ENCODE measurements around the gene CYB5R4.
"Not testable (repeated sequence)": the region's sequence is repeated elsewhere in the genome, so short reads cannot be mapped to it uniquely, and the experiment has no call there.

The CYB5R4 gene

DNA sequence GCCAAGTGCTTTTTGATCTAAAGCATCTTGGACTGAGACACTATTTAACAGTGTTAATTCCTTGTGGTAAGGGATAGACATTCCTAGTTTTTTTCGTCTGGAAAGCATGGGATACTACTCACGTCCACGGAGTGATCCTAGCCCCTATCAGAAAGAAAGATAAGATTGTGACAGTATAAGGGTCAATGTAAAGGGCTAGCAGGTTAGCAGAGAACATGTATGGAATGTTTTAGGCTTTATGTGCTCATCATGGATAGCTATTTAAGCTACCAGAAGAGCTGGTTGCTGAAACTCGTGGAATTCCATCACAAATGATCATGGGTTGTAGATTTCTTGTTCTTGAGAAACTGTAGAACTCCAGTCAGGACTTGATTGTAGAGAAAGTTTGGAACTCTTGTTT is 32.1 kb downstream of the CYB5R4 start:
- no peak for TF ChIP-seq ZFX (IDR thresholded peaks at IDR 0.05)
- TF ChIP-seq, protein P1, sequence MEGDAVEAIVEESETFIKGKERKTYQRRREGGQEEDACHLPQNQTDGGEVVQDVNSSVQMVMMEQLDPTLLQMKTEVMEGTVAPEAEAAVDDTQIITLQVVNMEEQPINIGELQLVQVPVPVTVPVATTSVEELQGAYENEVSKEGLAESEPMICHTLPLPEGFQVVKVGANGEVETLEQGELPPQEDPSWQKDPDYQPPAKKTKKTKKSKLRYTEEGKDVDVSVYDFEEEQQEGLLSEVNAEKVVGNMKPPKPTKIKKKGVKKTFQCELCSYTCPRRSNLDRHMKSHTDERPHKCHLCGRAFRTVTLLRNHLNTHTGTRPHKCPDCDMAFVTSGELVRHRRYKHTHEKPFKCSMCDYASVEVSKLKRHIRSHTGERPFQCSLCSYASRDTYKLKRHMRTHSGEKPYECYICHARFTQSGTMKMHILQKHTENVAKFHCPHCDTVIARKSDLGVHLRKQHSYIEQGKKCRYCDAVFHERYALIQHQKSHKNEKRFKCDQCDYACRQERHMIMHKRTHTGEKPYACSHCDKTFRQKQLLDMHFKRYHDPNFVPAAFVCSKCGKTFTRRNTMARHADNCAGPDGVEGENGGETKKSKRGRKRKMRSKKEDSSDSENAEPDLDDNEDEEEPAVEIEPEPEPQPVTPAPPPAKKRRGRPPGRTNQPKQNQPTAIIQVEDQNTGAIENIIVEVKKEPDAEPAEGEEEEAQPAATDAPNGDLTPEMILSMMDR (conservative IDR thresholded peaks at IDR 0.05), result no peak
- H3K27ac ChIP-seq, result no peak overlapping the region

DNA sequence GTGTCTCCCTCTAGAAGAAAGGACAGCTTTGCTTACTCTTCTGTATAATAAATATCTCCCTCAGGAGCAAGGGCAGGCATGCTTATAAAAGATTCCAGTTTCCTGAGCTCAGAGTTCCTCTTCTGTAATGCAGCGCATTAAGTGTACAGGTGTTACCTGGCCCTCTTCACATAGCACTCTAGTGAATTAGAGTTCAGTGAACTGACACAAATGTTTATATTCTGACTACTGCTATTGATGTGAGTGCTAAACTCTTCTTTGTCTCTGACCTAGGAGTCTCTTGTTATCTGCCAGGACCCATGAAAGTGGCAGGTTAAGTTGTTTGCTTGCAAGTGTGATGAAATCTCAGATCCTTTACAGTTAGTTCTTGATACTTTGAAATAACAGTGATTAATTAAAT is 33.5 kb downstream of the CYB5R4 start:
- TF ChIP-seq ZFX (IDR thresholded peaks at IDR 0.05), result no peak
- TF ChIP-seq, protein P1 (conservative IDR thresholded peaks at IDR 0.05), result no peak
- H3K27ac ChIP-seq, result no peak overlapping the region

DNA sequence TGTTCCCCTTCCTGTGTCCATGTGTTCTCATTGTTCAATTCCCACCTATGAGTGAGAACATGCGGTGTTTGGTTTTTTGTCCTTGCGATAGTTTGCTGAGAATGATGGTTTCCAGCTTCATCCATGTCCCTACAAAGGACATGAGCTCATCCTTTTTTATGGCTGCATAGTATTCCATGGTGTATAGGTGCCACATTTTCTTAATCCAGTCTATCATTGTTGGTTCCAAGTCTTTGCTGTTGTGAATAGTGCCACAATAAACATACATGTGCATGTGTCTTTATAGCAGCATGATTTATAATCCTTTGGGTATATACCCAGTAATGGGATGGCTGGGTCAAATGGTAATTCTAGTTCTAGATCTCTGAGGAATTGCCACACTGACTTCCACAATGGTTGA is 37.6 kb downstream of the CYB5R4 start:
- not testable (repeated sequence) for H3K27ac ChIP-seq

DNA sequence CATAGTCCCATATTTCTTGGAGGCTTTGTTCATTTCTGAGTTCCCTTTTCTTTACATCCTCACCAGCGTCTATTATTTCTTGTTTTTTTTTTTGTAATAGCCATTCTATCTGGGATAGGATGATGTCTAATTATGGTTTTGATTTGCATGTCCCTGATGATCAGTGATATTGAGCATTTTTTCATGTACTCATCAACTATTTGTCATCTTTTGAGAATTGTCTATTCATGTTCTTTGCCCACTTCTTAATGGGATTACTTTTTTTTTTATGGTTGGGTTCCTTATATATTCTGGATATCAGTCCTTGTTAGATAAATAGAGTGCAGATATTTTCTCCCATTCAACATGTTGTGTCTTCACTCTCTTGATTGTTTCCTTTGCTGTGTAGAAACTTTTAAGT is 42.1 kb downstream of the CYB5R4 start:
- H3K27ac ChIP-seq, result no peak overlapping the region
- TF ChIP-seq ZFX (IDR thresholded peaks at IDR 0.05), result no peak

DNA sequence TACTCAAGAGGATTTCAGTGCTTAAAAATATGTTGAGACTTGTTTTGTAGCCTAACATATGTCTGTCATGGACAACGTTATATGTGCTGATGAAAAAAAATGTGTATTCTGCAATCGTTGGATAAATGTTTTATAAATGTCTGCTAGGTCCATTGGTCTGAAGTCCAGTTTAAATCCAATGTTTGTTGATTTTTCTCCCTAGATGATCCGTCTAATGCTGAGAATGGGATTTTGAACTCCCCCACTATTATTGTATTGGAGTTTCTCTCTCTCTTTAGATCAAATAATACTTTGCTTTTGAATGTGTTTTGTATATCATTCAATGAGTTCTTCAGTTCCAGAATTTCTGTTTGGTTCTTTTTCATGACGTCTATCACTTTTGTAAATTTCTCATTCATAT is 44.9 kb downstream of the CYB5R4 start:
- TF ChIP-seq ZFX (IDR thresholded peaks at IDR 0.05), result no peak
- TF ChIP-seq, protein P1 (conservative IDR thresholded peaks at IDR 0.05), result no peak
- no peak overlapping the region for H3K27ac ChIP-seq

DNA sequence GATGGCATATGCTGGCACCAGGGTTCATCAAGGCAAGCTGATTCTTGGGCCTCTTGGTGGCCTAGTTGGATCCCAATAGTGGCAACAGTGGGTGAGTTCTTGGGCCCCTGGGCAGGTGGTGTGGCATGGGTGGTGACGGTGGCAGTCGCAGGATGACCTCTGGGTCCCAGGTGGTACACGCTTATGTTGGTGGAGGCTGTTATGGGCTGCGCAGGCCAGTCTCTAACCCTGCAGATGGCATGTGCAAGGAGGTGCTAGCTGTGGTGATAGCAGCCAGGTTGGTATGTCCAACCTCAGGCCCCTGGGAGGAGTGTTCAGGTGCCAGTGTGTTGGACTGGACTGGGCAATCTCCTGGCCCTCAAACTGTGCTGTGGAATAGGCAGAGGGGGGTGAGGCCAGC is 46.2 kb downstream of the CYB5R4 start:
- no peak for TF ChIP-seq ZFX (IDR thresholded peaks at IDR 0.05)
- TF ChIP-seq, protein P1 (conservative IDR thresholded peaks at IDR 0.05), result no peak

DNA sequence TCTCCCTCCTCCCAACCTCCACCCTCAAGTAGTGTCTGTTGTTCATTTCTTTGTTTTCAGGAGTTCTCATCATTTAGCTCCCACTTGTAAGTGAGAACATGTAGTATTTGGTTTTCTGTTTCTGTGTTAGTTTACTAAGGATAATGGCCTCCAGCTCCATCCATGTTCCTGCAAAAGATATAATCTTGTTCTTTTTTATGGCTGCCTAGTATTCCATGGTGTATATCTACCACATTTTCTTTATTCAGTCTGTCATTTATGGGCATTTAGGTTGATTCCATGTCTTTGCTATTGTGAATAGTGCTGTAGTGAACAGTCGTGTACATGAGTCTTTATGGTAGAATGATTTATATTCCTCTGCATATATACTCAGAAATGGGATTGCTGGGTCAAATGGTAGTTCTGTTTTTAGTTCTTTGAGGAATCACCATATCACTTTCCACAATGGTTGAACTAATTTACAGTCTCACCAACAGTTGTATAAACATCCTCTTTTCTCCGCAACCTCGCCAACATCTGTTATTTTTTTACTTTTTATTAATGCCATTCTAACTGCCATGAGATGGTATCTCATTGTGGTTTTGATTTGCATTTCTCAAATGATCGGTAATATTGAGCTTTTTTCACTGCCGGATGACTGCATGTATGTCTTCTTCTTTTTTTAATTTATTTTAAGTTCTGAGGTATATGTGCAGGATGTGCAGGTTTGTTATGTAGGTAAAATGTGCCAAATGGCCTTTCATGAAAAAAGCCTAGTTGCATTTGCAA is 48.3 kb downstream of the CYB5R4 start:
- H3K27ac ChIP-seq, result not testable (repeated sequence)

More for the DNA sequence above, 46.2 kb downstream of the CYB5R4 start:
- no peak overlapping the region for H3K27ac ChIP-seq

DNA sequence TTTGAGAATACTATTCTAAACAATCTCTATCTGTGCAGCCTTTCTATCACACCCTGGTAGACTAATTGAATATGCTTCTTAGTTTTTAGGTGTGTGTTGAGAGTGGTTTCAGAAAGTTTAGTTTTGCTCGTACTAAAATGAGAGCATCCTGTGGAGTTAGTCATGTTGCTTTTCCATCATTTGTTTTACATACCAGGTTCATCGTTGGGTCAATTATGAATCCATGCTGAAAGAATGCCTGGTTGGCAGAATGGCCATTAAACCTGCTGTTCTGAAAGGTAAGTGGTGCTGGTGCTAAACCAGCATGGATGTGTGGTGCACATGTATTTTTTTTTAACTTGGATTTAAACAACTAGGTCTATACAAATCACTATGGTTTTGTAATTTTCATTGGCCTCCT is 49.3 kb downstream of the CYB5R4 start:
- TF ChIP-seq ZFX (IDR thresholded peaks at IDR 0.05), result no peak
- TF ChIP-seq, protein P1 (conservative IDR thresholded peaks at IDR 0.05), result no peak
- no peak overlapping the region for H3K27ac ChIP-seq

DNA sequence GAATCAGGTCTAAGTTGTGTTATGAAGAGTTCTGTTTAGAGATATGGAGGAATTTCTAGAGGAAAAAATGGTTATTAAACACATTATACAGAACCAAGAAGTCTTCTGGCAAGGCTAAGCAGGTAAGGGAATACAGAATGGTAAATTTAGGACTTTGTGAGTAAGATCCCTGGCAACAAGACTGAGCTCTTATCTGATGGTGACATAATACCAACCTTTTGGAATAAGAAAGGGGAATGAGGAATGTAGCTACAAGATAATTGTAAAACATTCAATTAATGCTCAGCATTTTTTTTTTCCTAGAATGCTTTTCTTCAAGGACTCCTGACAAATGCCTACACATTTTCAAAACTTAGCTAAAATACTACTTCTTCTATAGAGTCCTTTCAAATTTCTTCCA is 51.8 kb downstream of the CYB5R4 start:
- no peak overlapping the region for H3K27ac ChIP-seq
- TF ChIP-seq, protein P1 (conservative IDR thresholded peaks at IDR 0.05), result no peak
- no peak for TF ChIP-seq ZFX (IDR thresholded peaks at IDR 0.05)

All from C4-2B (cell line).